HG03354 (cell line): ENCODE measurements around the gene MPV17.
"Not testable (repeated sequence)": the region's sequence is repeated elsewhere in the genome, so short reads cannot be mapped to it uniquely, and the experiment has no call there.

Source experiments
- ATAC-seq: cut with Tn5 transposase; IDR thresholded peaks from one replicate; pipeline ENCODE4 v1.9.1; 2021; ENCODE audit warnings: mild to moderate bottlenecking; ENCODE audit not compliant: unreplicated experiment, poor library complexity, severe bottlenecking

The MPV17 gene

GRCh38 chr2:27324720-27325119 is 1.8 kb upstream of the MPV17 start:
- no peak for ATAC-seq

GRCh38 chr2:27323596-27324285 is 844 bp upstream of the MPV17 start:
- no peak for ATAC-seq

GRCh38 chr2:27322301-27322765 is 564 bp downstream of the MPV17 start:
- no peak for ATAC-seq

GRCh38 chr2:27320958-27321543 is 1.8 kb downstream of the MPV17 start:
- no peak for ATAC-seq

GRCh38 chr2:27319839-27320238 is 3.1 kb downstream of the MPV17 start:
- not testable (repeated sequence) for ATAC-seq

- no peak for ATAC-seq
These were observed 6.1 kb downstream of the MPV17 start for GRCh38 chr2:27316655-27317412.

GRCh38 chr2:27315122-27315521 is 7.8 kb downstream of the MPV17 start:
- no peak for ATAC-seq

- no peak for ATAC-seq
These were observed 8.2 kb downstream of the MPV17 start for GRCh38 chr2:27314709-27315108.

- no peak for ATAC-seq
These were observed 8.8 kb downstream of the MPV17 start for GRCh38 chr2:27313882-27314645.

- ATAC-seq: no peak
These were observed 10.7 kb downstream of the MPV17 start for GRCh38 chr2:27312152-27312551.

GRCh38 chr2:27309651-27310050 is 13.2 kb downstream of the MPV17 start:
- no peak for ATAC-seq

GRCh38 chr2:27308359-27308881 is 14.5 kb downstream of the MPV17 start, which contains the start of gene UCN:
Gene UCN, minus strand, starts transcription at chr2:27308445. Its CDS starts 550 bp downstream, at chr2:27307895.
- ATAC-seq: no peak

GRCh38 chr2:27307545-27308358 is 15.1 kb downstream of the MPV17 start:
- no peak for ATAC-seq

- no peak for ATAC-seq
These were observed 15.7 kb downstream of the MPV17 start for GRCh38 chr2:27307287-27307544.

- no peak for ATAC-seq
These were observed 16.2 kb downstream of the MPV17 start for GRCh38 chr2:27306573-27307286.

- no peak for ATAC-seq
These were observed 16.8 kb downstream of the MPV17 start for GRCh38 chr2:27306136-27306535.

- no peak for ATAC-seq
These were observed 17.4 kb downstream of the MPV17 start for GRCh38 chr2:27305516-27305915.

GRCh38 chr2:27304488-27305240 is 18.2 kb downstream of the MPV17 start:
- ATAC-seq: no peak
